ENCODE data around the gene SMOC2.

Gene SMOC2

GRCh38 chr6:168440520-168441433 is at the start of gene SMOC2:
SMOC2 (plus strand) TSS chr6:168441184; CDS start chr6:168441371, 187 bp downstream.
- DNase-seq: no peak

- DNase-seq: no peak
Measured at GRCh38 chr6:168393126-168393870, 47.7 kb upstream of the SMOC2 start.

GRCh38 chr6:168394606-168395005 is 46.4 kb upstream of the SMOC2 start:
- no peak for DNase-seq

GRCh38 chr6:168395983-168396382 is 45.0 kb upstream of the SMOC2 start:
- no peak for DNase-seq

- no peak for DNase-seq
Measured at GRCh38 chr6:168396561-168396960, 44.4 kb upstream of the SMOC2 start.

- no peak for DNase-seq
Measured at GRCh38 chr6:168397012-168397411, 44.0 kb upstream of the SMOC2 start.

- DNase-seq: no peak
Measured at GRCh38 chr6:168400037-168400436, 40.9 kb upstream of the SMOC2 start.

GRCh38 chr6:168403370-168404005 is 37.5 kb upstream of the SMOC2 start:
- DNase-seq: no peak

- DNase-seq: no peak
Measured at GRCh38 chr6:168404560-168404959, 36.4 kb upstream of the SMOC2 start.

GRCh38 chr6:168407842-168408241 is 33.1 kb upstream of the SMOC2 start:
- DNase-seq: no peak

GRCh38 chr6:168408504-168409136 is 32.4 kb upstream of the SMOC2 start:
- DNase-seq: no peak

- no peak for DNase-seq
Measured at GRCh38 chr6:168410035-168410434, 30.9 kb upstream of the SMOC2 start.

GRCh38 chr6:168410554-168411011 is 30.4 kb upstream of the SMOC2 start:
- DNase-seq: no peak

- DNase-seq: no peak
Measured at GRCh38 chr6:168411130-168411529, 29.9 kb upstream of the SMOC2 start.

GRCh38 chr6:168411793-168412192 is 29.2 kb upstream of the SMOC2 start:
- DNase-seq: no peak

- no peak for DNase-seq
Measured at GRCh38 chr6:168412456-168412855, 28.5 kb upstream of the SMOC2 start.

GRCh38 chr6:168413018-168413720 is 27.8 kb upstream of the SMOC2 start:
- DNase-seq: no peak

- DNase-seq: no peak
Measured at GRCh38 chr6:168413856-168414255, 27.1 kb upstream of the SMOC2 start.

- DNase-seq: no peak
Measured at GRCh38 chr6:168414336-168415097, 26.5 kb upstream of the SMOC2 start.

- no peak for DNase-seq
Measured at GRCh38 chr6:168415098-168415992, 25.6 kb upstream of the SMOC2 start.
